Measurements from ENCODE around the gene NEK7. TPM values are rescaled to one million over a fixed set of nuclear protein-coding genes. Genes with fewer than 3 reads are reported as not detected.

Gene NEK7
- polyA plus RNA-seq (2013) = 21.8 and 23.2 TPM in 2 replicates

GRCh38 chr1:198156745-198157240 is at the start of gene NEK7:
Gene NEK7, plus strand, starts transcription at chr1:198156998. Its CDS starts 75,583 bp downstream, at chr1:198232581.
- peak within 1 kb of the TSS; percentile 72 for H3K4me2 ChIP-seq (ENCODE audit: low read length)
- WGBS (ENCODE audit: extremely low coverage, insufficient coverage, insufficient read length) = no CpG with 5 or more reads among the region's 63 CpGs

DNA sequence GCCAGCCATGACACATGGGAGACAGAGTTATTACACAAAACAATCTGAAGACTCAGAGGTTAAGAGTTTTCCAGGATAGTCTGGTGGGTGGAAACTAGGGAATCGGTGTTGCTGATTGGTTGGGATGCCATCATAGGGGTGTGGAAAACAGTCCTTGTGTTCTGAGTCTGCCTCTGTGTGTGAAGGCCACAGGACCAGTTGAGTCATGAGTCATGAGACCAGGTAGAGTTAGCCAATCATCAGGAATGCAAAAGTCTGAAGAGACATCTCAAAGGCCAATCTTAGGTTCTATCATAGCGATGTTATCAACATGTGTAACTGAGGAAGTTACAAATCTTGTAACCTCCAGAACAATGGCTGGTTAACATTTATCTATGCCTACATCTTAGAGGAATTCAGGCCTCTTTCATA is 49.7 kb upstream of the NEK7 start:
- peak overlapping the region; percentile 64 for H3K27ac ChIP-seq (ENCODE audit: low read depth, low read length)
- H3K23ac ChIP-seq (ENCODE audit: low read length) = no peak overlapping the region

More at GRCh38 chr1:198156745-198157240, at the start of gene NEK7:
- peak within 1 kb of the TSS; percentile 95 for H3K4me3 ChIP-seq (ENCODE audit: low read depth, low read length)
- peak within 1 kb of the TSS; percentile 59 for H2BK12ac ChIP-seq (ENCODE audit: low read length)
- H3K36me3 ChIP-seq (ENCODE audit: control insufficient read depth in 1 of 2, insufficient read depth in 2 of 2, low read length in 2 of 2) = no peaks in the 10 kb centered on the region
- H2AFZ ChIP-seq (ENCODE audit: insufficient read depth, low read length, poor library complexity) = peak within 1 kb of the TSS; percentile 75
- no peaks in the 10 kb centered on the region for H3K9me3 ChIP-seq (ENCODE audit: insufficient read depth, low read depth, low read length)
- H4K91ac ChIP-seq (ENCODE audit: low read depth, low read length) = peak within 1 kb of the TSS; percentile 93
- peak within 1 kb of the TSS; percentile 95 for H3K18ac ChIP-seq (ENCODE audit: low read length)
- peaks cover 22% of the 10 kb centered on the region for H3K79me1 ChIP-seq (ENCODE audit: low read length)
- peak within 1 kb of the TSS; percentile 93 for H3K4ac ChIP-seq (ENCODE audit: low read depth, low read length)
- peak within 1 kb of the TSS; percentile 90 for H3K14ac ChIP-seq (ENCODE audit: low read length)
- peaks cover 12% of the 10 kb centered on the region for H3K79me2 ChIP-seq (ENCODE audit: control insufficient read depth, insufficient read depth, low read length, poor library complexity)
- H3K27ac ChIP-seq (ENCODE audit: low read depth, low read length) = peak within 1 kb of the TSS; percentile 94
- peak within 1 kb of the TSS; percentile 95 for H2BK5ac ChIP-seq (ENCODE audit: low read depth, low read length, poor library complexity)
- H2BK120ac ChIP-seq (ENCODE audit: insufficient read depth, low read length, poor library complexity) = peak within 1 kb of the TSS; percentile 89
- peak within 1 kb of the TSS; percentile 91 for H3K9ac ChIP-seq (ENCODE audit: low read length)
- peak; percentile 82 to 90 for DNase-seq
- peak within 1 kb of the TSS; percentile 80 for H4K12ac ChIP-seq (ENCODE audit: low read depth, low read length)
- no peaks in the 10 kb centered on the region for H3K27me3 ChIP-seq (ENCODE audit: insufficient read depth, low read length)
- peaks cover 3 to 6% of the 10 kb centered on the region in 2 experiments for H3K4me1 ChIP-seq (ENCODE audit: control insufficient read depth in 1 of 2, insufficient read depth in 2 of 2, low read length in 2 of 2)
- H3K23ac ChIP-seq (ENCODE audit: low read length) = no peak within 1 kb of the TSS
- peak within 1 kb of the TSS; percentile 73 for H2AK5ac ChIP-seq (ENCODE audit: low read length)
- H4K8ac ChIP-seq (ENCODE audit: low read depth, low read length) = peak within 1 kb of the TSS; percentile 98

GRCh38 chr1:198108636-198109370 is 48.0 kb upstream of the NEK7 start:
- H2AFZ ChIP-seq (ENCODE audit: insufficient read depth, low read length, poor library complexity) = no peak overlapping the region
- no peaks in the 10 kb centered on the region for H3K27me3 ChIP-seq (ENCODE audit: insufficient read depth, low read length)
- H3K9ac ChIP-seq (ENCODE audit: low read length) = no peak overlapping the region
- no peaks in the 10 kb centered on the region for H3K79me2 ChIP-seq (ENCODE audit: control insufficient read depth, insufficient read depth, low read length, poor library complexity)
- peak; percentile 27 to 72 for DNase-seq
- H3K4me3 ChIP-seq (ENCODE audit: low read depth, low read length) = no peak overlapping the region
- H3K4ac ChIP-seq (ENCODE audit: low read depth, low read length) = no peak overlapping the region
- no peak overlapping the region for H4K8ac ChIP-seq (ENCODE audit: low read depth, low read length)
- no peak overlapping the region for H3K27ac ChIP-seq (ENCODE audit: low read depth, low read length)
- no peak overlapping the region for H4K12ac ChIP-seq (ENCODE audit: low read depth, low read length)
- no peak overlapping the region for H2BK5ac ChIP-seq (ENCODE audit: low read depth, low read length, poor library complexity)
- H3K23ac ChIP-seq (ENCODE audit: low read length) = no peak overlapping the region
- no peak overlapping the region for H3K4me2 ChIP-seq (ENCODE audit: low read length)
- H2AK5ac ChIP-seq (ENCODE audit: low read length) = no peak overlapping the region
- no peak overlapping the region for H4K91ac ChIP-seq (ENCODE audit: low read depth, low read length)
- H3K4me1 ChIP-seq (ENCODE audit: control insufficient read depth in 1 of 2, insufficient read depth in 2 of 2, low read length in 2 of 2) = peaks cover 4% of the 10 kb centered on the region in 2 experiments
- no CpG with 5 or more reads among the region's 1 CpG for WGBS (ENCODE audit: extremely low coverage, insufficient coverage, insufficient read length)
- no peaks in the 10 kb centered on the region for H3K36me3 ChIP-seq (ENCODE audit: control insufficient read depth in 1 of 2, insufficient read depth in 2 of 2, low read length in 2 of 2)
- H3K18ac ChIP-seq (ENCODE audit: low read length) = no peak overlapping the region
- no peaks in the 10 kb centered on the region for H3K9me3 ChIP-seq (ENCODE audit: insufficient read depth, low read depth, low read length)
- H2BK12ac ChIP-seq (ENCODE audit: low read length) = no peak overlapping the region
- H2BK120ac ChIP-seq (ENCODE audit: insufficient read depth, low read length, poor library complexity) = no peak overlapping the region
- no peak overlapping the region for H3K14ac ChIP-seq (ENCODE audit: low read length)
- peaks cover 6% of the 10 kb centered on the region for H3K79me1 ChIP-seq (ENCODE audit: low read length)

More for the DNA sequence above, 49.7 kb upstream of the NEK7 start:
- Histone ChIP-seq H2AFZ (ENCODE audit: insufficient read depth, low read length, poor library complexity) (no peak overlapping the region), H3K9me3 (ENCODE audit: insufficient read depth, low read depth, low read length) (no peaks in the 10 kb centered on the region), H3K4me1 (ENCODE audit: control insufficient read depth in 1 of 2, insufficient read depth in 2 of 2, low read length in 2 of 2) (peaks cover 4% of the 10 kb centered on the region in 2 experiments), H3K9ac (ENCODE audit: low read length) (no peak overlapping the region), H3K4ac (ENCODE audit: low read depth, low read length) (no peak overlapping the region), H2BK120ac (ENCODE audit: insufficient read depth, low read length, poor library complexity) (no peak overlapping the region), H2BK5ac (ENCODE audit: low read depth, low read length, poor library complexity) (no peak overlapping the region), H3K4me3 (ENCODE audit: low read depth, low read length) (no peak overlapping the region), H3K79me2 (ENCODE audit: control insufficient read depth, insufficient read depth, low read length, poor library complexity) (no peaks in the 10 kb centered on the region), H2BK12ac (ENCODE audit: low read length) (no peak overlapping the region), H4K91ac (ENCODE audit: low read depth, low read length) (no peak overlapping the region), H3K27me3 (ENCODE audit: insufficient read depth, low read length) (no peaks in the 10 kb centered on the region), H3K36me3 (ENCODE audit: control insufficient read depth in 1 of 2, insufficient read depth in 2 of 2, low read length in 2 of 2) (no peaks in the 10 kb centered on the region), H4K12ac (ENCODE audit: low read depth, low read length) (no peak overlapping the region), H3K79me1 (ENCODE audit: low read length) (peaks cover 6% of the 10 kb centered on the region), H3K14ac (ENCODE audit: low read length) (no peak overlapping the region), H2AK5ac (ENCODE audit: low read length) (no peak overlapping the region), H3K18ac (ENCODE audit: low read length) (no peak overlapping the region), H4K8ac (ENCODE audit: low read depth, low read length) (no peak overlapping the region), H3K4me2 (ENCODE audit: low read length) (no peak overlapping the region)
- DNase-seq = peak; percentile 94 to 99
- WGBS (ENCODE audit: extremely low coverage, insufficient coverage, insufficient read length) = no CpG with 5 or more reads among the region's 2 CpGs

GRCh38 chr1:198109371-198109715 is 47.5 kb upstream of the NEK7 start:
- no peak overlapping the region for H4K8ac ChIP-seq (ENCODE audit: low read depth, low read length)
- H2BK120ac ChIP-seq (ENCODE audit: insufficient read depth, low read length, poor library complexity) = no peak overlapping the region
- H4K91ac ChIP-seq (ENCODE audit: low read depth, low read length) = no peak overlapping the region
- no peak overlapping the region for H3K9ac ChIP-seq (ENCODE audit: low read length)
- H2AK5ac ChIP-seq (ENCODE audit: low read length) = no peak overlapping the region
- H3K79me2 ChIP-seq (ENCODE audit: control insufficient read depth, insufficient read depth, low read length, poor library complexity) = no peaks in the 10 kb centered on the region
- H3K4me2 ChIP-seq (ENCODE audit: low read length) = no peak overlapping the region
- H3K27ac ChIP-seq (ENCODE audit: low read depth, low read length) = no peak overlapping the region
- H3K9me3 ChIP-seq (ENCODE audit: insufficient read depth, low read depth, low read length) = no peaks in the 10 kb centered on the region
- no peak overlapping the region for H3K18ac ChIP-seq (ENCODE audit: low read length)
- H3K36me3 ChIP-seq (ENCODE audit: control insufficient read depth in 1 of 2, insufficient read depth in 2 of 2, low read length in 2 of 2) = no peaks in the 10 kb centered on the region
- H2BK5ac ChIP-seq (ENCODE audit: low read depth, low read length, poor library complexity) = no peak overlapping the region
- no peak overlapping the region for H3K4ac ChIP-seq (ENCODE audit: low read depth, low read length)
- no peaks in the 10 kb centered on the region for H3K27me3 ChIP-seq (ENCODE audit: insufficient read depth, low read length)
- no peak overlapping the region for H3K14ac ChIP-seq (ENCODE audit: low read length)
- H3K4me3 ChIP-seq (ENCODE audit: low read depth, low read length) = no peak overlapping the region
- no peak overlapping the region for H3K23ac ChIP-seq (ENCODE audit: low read length)
- peaks cover 4% of the 10 kb centered on the region in 2 experiments for H3K4me1 ChIP-seq (ENCODE audit: control insufficient read depth in 1 of 2, insufficient read depth in 2 of 2, low read length in 2 of 2)
- no peak overlapping the region for H2BK12ac ChIP-seq (ENCODE audit: low read length)
- DNase-seq = peak in 1 of 2 donors; percentile 70
- H4K12ac ChIP-seq (ENCODE audit: low read depth, low read length) = no peak overlapping the region
- H3K79me1 ChIP-seq (ENCODE audit: low read length) = peaks cover 6% of the 10 kb centered on the region
- H2AFZ ChIP-seq (ENCODE audit: insufficient read depth, low read length, poor library complexity) = no peak overlapping the region
